HG03159 (cell line): ENCODE measurements around the gene SLC26A11.

Experiments used
- ATAC-seq: cut with Tn5 transposase; IDR thresholded peaks from one replicate; pipeline ENCODE4 v1.9.1; 2021; ENCODE audit warnings: mild to moderate bottlenecking, moderate library complexity; ENCODE audit not compliant: unreplicated experiment

SLC26A11 gene

DNA sequence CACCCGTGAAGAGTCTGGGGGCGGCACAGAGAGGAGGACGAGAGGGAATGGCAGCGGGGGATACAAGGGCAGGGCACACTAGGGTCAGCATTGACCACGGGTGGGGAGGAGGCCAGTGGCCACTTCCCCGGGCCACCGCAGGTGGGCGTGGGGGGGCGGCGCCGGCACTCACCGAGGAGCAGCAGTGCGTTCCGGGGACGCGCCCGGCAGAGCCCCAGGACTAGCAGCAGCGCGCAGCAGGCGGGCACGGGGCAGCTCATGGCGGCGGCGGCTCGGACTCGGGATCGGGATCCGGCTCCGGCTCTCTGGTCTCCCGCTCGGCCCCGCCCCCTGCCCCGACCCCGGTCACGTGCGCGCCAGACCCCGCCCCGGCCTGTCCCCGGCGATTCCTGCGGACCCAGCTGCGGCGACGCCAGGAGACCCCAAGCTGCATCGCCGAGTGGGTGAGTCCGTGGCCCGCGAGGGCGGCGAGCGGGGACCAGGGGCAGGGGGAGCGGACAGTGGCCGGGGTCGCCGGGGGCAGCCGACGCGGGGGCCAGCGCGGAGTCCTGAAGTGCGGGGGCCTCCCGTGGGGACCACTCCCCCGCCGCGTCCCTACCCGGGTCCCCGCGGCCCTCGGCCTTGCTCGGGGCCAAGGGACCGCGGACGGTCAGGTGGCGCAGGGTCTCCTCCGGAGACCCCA, at the start of gene SLC26A11, which contains the start of gene SGSH:
TSS of gene SLC26A11 (plus strand) at position 374 of the 682 bp plus-strand sequence. CDS start 1,134 bp downstream, outside the sequence.
TSS of gene SGSH (minus strand) at position 280 of the 682 bp plus-strand sequence. CDS start at position 260, 20 bp downstream.
- peak; percentile 37 for ATAC-seq

DNA sequence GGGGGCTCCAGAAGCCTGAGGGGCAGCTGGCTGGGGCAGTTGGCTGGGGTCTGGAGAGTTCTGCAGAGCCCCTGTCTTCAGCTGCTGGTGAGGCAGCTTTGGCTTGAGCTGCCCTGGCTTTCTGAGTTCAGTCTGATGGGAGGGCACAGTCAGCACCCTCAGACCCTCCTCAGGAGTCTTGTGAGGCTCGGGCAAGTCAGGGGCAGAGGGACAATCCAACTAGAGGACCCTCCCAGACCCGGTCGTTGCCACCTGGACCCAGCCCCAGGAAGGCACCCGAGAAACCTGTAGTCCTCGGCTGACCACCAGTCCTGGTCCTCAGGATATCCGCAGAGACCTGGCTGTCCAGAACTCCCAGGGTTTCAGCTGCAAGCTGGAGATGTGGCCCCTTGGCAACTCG, 48.5 kb upstream of the SLC26A11 start:
- ATAC-seq: no peak

DNA sequence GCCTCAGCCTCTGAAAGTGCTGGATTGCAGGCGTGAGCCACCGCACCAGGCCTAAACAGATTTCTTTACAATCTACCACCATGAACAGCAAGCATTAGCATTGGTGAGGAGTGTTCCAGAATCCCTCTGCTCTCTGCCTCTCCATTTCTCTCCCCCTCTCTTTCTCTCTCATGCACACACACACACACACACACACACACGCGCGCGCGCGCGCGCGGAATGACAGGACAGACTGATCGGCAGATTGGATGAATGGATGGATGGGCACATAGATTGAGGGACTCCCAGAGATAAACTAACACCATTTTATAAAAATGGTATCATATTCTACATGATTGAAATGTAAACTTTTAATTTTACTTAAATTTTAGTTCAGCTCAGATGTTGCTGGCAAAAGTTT, 47.1 kb upstream of the SLC26A11 start:
- no peak for ATAC-seq

DNA sequence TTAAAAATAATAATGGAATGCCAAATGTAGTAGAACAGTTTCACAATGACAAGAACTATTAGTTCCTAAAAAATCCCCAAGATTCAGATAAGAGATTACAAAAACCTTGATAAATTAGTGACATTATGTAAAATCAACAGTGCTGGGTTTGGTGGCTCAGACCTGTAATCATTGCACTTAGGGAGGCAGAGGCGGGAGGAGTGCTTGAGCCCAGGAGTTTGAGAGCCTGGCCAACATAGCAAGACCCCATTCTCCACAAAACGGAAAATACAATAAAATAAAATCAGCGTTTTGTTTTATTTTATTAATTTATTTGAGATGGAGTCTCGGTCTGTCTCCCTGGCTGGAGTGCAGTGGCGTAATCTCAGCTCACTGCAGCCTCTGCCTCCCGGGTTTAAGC, 46.3 kb upstream of the SLC26A11 start:
- ATAC-seq: no peak

DNA sequence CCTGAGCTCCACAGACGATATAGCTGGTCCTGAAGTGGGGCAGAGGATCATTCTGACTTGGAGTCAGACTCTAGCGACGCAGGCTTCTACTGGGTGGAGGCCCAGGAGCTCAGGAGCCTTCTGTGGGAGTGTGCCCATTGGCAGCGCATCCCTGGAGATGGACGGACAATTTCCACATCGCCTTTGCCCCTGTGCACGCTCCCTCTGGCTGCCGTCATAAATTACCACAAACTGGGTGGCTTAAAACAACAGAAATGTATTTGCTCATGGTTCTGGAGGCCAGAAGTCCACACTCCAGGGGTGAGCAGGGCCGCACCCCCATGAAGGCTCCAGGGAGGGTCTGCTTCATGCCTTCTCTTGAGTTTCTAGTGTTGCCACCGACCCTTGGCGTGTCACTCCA, 43.5 kb upstream of the SLC26A11 start:
- ATAC-seq: no peak

DNA sequence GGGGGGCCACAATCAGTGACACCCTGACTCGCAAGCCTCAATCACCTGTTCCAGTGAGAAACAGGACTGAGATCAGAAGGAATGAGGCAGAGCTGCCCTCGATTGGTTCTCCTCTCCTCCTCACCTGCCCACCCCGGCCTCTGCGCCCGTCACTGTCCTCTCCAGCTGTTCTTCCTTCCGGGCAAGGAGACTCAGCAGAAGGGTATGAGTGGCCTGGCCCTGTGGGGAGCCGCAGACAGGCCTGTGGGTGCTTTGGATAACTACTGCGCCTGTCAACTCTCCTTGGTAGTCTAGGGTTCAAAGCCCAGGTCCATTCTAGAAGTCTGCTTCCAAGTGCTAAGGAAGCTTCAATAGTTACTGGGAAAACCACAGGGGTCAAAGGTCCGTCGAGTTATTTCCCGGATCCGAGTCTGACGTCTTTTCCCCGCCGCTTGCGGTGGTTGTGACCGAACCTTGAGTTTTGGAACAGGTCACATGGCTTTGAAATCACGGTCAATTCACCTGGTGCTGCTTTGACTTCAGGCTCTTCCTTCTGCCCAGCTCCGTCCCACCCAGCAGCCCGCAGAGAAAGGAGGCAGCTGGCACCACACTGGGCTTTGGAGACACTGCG, 42.1 kb upstream of the SLC26A11 start:
- no peak for ATAC-seq

DNA sequence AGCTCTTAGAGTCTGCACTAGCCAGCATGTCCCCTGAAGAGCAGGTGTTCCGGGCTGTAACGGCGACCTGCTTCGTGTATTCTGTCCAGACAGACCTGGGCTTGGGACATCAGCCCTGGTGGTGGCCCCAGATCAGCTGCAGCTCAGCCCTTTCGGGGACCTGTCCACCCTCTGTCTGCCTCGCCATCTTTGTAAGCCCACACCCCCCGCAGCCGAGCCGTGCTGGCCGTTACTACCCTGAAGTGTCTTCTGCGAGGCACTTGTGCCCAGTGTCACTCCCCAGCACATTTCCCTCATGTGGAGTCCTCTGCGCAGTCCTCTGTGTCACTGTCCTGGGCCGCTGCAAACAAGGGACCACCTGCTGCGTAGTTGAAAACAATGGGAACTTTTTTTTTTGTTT, 40.0 kb upstream of the SLC26A11 start:
- no peak for ATAC-seq

DNA sequence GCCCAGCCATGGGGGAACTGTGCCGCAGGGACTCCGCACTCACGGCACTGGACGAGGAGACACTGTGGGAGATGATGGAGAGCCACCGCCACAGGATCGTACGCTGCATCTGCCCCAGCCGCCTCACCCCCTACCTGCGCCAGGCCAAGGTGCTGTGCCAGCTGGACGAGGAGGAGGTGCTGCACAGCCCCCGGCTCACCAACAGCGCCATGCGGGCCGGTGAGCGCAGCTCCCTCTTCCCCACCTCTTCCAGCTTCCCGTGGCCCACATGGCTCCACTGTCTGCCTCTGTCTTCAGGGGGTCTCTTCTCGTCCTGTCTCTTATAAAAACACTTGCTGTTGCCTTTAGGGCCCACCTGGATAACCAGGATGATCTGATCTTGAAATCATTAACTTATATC, 38.8 kb upstream of the SLC26A11 start:
- ATAC-seq: no peak

DNA sequence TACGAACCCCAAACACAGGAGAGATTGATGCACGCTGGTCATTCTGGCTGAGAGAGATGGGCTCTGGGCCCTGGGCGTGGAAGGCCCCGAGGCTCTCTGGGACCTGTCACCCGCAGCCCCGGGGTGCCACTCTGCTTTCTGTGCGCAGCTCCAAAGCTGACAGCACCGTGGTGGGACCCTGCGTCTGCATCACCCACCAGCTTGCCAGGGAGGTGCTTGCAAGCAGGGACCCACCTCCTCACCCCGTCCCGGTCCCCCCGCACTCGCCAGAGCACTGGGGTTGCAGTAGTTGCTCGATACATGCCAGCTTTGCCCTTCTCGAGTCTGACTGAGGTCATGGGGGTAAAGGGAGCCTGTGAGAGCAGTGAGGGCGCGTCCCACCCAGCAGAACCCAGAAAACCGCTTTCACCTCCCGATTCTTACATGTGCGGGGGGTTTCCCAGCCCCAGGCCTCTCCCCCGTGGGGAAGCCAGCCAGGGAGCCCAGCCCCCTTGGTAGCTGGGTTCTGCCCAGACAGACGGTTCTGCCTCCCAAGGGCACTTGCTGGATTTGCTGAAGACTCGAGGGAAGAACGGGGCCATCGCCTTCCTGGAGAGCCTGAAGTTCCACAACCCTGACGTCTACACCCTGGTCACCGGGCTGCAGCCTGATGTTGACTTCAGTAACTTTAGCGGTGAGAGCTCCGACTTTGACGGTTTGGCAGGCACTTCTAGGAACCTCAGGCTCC, 37.9 kb upstream of the SLC26A11 start:
- ATAC-seq: no peak

DNA sequence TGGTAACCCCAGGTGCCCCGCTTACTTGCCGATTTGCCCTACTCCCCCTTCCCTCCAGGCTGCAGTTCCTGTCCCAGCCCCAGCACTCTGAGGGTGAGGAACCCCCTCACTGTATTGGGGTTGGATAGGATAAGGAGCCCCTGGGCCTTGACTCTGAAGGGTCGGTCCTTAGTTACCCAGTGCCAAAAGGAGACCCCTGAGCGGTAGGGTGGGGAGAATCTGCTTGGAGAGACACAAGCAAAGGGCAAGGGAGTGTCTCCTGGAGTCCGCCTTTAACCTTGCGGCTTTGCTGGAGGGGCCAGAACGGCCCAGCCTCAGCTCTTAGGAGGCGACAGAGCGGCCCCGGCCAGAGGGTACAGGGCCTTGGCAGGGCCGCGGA, 37.4 kb upstream of the SLC26A11 start:
- no peak for ATAC-seq

DNA sequence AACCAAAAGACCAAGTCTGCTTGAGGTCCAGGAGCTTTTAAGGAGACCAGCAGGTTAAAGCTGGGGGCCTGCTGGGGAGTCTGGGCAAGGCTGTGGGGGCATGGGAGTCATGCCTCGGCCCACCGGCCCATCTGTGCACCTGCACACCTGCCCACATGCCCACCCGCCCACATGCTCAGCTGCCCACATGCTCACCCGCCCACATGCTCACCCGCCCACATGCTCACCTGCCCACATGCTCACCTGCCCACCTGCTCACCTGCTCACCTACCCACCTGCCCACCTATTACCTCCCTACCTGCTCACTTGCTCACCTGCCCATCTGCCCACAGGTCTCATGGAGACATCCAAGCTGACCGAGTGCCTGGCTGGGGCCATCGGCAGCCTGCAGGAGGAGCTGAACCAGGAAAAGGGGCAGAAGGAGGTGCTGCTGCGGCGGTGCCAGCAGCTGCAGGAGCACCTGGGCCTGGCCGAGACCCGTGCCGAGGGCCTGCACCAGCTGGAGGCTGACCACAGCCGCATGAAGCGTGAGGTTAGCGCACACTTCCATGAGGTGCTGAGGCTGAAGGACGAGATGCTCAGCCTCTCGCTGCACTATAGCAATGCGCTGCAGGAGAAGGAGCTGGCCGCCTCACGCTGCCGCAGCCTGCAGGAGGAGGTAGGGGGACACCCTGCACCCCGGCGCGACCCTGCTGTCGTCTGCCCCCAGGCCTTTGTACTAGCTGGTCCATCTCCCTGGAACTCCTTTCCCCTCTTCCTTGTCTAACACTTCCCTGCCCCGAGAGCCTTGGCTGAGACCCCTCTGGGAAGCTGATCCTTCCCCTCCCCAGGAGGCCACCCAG, 36.4 kb upstream of the SLC26A11 start:
- ATAC-seq: no peak

DNA sequence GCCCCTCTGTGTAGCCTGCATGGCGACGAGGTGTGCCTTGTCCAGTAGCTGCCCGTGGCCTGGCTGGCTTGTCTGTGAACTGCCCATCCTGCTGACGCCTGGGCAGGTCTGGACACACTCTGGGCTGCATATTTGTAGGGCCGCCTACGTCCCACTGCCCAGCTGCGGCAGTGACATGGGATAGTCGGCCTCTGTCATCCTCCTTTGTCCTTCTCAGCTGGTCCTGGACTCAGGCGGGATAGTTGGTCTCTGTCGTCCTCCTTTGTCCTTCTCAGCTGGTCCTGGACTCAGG, 35.9 kb upstream of the SLC26A11 start:
- ATAC-seq: no peak

DNA sequence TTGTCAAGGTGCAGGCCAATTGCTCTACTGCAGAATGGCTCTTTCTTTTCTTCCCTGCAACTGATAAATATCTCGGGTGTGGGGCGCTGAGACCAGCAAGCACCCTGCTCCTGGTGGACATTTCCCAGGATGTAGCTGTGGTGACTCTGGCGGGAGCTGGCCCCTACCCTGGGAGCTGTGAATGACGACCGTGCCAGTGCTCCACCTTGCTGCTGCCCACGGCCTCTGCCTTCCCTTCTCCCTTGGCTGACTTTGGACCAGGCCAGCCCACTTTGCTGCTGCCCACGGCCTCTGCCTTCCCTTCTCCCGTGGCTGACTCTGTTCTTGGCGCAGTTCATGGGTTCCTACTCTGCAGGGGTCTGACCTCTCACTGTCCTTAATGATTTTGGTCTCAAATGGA, 34.3 kb upstream of the SLC26A11 start:
- ATAC-seq: no peak

DNA sequence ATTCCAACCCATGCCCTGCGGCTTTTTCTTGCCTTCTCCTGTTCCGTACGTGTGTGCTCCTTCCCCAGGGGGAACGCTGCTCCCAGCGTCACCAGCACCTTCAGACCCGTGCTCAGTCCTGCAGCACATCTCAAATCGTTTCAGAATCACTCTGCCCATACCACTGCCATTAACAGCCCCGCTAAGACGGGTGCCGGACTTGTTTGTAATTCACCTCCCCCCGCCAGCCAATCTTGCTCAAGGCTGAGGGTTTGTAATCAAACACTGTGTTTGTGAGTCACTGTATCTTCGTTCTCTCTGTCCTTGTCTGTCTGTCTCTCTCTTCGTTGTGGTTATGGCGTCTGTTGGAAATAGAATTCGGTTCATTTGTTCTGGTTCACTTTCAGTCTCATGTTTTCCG, 33.1 kb upstream of the SLC26A11 start:
- ATAC-seq: no peak

DNA sequence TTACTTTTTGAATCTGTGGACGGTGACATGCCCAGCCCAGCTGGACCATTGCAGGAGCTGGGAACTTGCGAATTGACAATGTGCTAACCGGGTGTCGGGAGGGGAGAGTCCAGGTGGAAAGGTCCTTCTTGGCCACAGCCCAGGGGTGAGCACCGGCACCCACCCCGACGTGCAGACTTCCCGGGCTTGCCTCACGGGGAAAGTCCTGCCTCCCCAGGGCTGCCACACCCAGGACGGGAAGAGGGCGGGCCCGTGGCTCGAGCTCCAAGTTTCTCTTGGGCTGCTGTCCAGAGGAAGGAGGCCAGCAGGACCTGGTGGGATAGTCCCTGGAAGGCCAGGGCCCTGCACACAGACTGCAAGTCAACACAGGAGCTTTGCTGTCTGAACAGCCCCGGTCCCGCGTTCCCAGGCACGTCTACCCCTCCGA, 32.7 kb upstream of the SLC26A11 start:
- ATAC-seq: no peak

DNA sequence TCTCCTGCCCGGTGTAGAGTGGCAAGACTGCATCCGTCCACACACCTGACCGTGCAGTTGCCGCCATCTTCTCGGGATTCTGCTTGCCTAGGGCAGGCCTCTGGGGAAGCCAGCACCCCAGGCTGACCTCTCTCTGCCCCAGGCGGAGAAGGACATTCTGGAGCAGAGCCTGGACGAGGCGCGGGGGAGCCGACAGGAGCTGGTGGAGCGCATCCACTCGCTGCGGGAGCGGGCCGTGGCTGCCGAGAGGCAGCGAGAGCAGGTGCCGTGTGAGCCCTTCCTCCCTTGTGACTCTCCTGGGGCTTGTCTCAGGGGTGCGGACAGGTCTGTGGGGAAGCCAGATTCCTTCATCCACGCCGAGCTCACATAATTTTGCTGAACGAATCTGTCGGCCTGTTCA, 30.6 kb upstream of the SLC26A11 start:
- ATAC-seq: no peak

DNA sequence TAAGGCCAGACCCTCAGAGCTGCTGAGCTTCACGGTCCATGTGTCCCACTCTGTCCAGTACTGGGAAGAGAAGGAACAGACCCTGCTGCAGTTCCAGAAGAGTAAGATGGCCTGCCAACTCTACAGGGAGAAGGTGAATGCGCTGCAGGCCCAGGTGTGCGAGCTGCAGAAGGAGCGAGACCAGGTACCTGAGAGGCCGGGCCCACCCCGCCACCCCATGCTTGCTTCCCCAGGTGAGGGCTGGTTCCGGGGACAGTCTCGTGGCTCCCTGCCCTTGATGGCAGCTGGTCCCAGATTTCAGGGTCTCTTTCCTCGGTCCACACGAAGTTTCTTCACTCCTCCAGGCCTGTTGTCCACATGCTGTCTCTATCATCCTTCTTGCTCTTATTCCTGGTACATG, 29.5 kb upstream of the SLC26A11 start:
- no peak for ATAC-seq

DNA sequence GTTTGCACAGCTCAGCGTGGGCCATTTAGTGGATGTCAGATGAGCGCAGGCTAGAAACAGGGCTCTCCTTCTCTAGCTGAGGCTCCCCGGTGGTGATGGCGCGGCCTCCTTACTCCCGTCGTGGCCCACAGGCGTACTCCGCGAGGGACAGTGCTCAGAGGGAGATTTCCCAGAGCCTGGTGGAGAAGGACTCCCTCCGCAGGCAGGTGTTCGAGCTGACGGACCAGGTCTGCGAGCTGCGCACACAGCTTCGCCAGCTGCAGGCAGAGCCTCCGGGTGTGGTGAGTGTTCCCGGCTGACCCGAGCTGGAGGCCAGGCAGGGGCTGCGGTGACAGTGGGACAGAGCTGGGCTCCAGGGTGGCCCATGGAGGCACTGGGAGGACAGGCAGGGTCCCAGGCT, 29.0 kb upstream of the SLC26A11 start:
- ATAC-seq: no peak

DNA sequence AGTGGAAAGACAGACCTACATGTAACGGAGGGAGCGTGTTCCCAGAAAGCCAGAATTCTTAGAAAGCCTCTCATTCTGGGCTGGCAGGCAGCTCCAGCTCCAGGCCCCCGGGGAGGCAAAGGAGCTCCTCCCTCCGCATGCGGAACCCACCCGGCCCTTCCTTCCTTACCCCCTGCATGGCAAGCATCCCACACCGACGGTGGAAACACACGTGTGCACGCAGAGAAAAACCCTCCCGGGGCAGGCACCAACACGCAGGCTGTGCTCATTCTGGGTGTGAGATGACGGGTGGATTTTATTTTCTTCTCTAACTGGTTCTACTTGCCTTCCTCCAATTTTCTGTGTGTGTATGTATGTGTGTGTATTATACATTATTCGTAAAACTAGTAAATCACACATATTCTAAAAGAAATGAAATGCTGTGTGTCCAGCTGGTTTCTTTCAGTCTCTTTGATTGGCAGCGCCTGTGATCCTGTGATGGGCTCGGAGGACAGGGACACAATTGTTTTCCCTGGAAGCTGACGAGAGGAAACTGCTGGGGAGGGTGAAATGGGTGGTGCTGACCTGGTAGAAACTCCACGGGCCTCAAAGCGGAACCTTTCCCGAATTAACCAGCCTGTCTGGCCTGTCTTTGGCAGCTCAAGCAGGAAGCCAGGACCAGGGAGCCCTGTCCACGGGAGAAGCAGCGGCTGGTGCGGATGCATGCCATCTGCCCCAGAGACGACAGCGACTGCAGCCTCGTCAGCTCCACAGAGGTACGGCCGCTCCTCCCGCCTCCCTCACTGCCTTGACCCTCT, 28.2 kb upstream of the SLC26A11 start:
- ATAC-seq: no peak

DNA sequence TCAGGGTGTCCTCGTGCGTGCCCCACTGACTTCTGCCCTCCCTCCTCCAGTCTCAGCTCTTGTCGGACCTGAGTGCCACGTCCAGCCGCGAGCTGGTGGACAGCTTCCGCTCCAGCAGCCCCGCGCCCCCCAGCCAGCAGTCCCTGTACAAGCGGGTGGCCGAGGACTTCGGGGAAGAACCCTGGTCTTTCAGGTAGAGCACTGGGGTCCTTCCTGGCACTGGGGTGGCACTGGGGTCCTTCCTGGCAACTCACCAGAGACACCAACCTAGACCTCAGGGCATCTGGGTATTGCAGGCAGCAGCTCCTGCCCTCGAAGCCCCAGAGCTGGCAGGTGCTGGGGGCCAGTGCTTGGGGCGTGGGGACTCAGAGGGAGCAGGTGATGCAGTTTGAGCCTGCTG, 25.1 kb upstream of the SLC26A11 start:
- ATAC-seq: no peak
